C4-2B (cell line): ENCODE results near the gene SBK3.

Experiments used
- ZFX ChIP-seq: fragments of 450-650 bp; IDR thresholded peaks from 2 replicates; pipeline ENCODE4 v1.6.1; 2017
- TF ChIP-seq, protein P1 (sequence below): fragments of 450-650 bp; conservative IDR thresholded peaks from 2 replicates; pipeline ENCODE4 v1.5.1; 2017; ENCODE audit warnings: mild to moderate bottlenecking

DNA sequence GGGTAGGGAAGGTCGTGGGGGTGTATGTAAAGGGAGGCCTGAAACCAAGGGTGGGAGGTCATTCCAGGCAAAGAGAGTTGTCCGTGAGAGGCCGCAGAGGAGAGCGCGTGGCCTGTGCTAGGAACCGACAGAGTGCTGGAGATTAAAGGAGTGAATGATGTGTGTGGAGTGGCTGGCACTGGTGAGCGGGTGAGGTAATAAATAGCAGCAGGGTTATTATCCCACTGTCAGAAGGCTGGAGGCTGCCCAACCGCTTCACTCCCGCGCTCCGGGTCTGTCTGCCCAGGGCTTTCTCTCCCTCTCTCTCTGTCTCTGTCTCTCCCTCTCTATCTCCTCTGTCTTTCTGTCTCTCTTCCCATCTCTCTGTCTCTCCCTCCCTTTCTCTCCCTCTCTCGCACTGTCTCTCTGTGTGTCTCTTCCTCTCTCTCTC is 17.9 kb upstream of the SBK3 start:
- TF ChIP-seq, protein P1, sequence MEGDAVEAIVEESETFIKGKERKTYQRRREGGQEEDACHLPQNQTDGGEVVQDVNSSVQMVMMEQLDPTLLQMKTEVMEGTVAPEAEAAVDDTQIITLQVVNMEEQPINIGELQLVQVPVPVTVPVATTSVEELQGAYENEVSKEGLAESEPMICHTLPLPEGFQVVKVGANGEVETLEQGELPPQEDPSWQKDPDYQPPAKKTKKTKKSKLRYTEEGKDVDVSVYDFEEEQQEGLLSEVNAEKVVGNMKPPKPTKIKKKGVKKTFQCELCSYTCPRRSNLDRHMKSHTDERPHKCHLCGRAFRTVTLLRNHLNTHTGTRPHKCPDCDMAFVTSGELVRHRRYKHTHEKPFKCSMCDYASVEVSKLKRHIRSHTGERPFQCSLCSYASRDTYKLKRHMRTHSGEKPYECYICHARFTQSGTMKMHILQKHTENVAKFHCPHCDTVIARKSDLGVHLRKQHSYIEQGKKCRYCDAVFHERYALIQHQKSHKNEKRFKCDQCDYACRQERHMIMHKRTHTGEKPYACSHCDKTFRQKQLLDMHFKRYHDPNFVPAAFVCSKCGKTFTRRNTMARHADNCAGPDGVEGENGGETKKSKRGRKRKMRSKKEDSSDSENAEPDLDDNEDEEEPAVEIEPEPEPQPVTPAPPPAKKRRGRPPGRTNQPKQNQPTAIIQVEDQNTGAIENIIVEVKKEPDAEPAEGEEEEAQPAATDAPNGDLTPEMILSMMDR: no peak
- TF ChIP-seq ZFX: no peak
